Limb (tissue), 2 donors: ENCODE results near the gene FAM83F.

Experiments
- DNase-seq, 2 donors: peaks; one replicate each; pipeline ENCODE4 v3.0.0-alpha.2; 2016; ENCODE audit errors: extremely low spot score in 2 of 2

Gene FAM83F

GRCh38 chr22:40033586-40034380 is 39.0 kb downstream of the FAM83F start:
- no peak for DNase-seq

DNA sequence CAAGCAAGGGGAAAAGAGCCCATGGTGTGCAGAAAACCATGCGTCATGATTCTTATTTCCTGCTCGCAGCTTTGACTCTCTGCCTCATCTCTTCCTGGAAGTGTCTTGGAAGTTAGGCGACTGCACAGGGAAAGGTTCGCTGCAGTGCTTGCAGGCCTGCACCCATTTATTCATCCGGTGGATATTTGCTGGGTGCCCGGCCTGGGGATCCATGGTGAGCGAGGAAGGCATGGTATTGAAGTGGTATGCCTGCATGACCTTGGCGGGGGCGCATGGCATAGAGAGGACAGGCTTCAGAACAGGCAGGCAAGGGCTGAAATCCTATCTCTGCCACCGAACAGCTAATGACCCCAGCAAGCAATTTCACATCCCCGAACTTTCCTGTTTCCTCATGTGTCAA is 40.6 kb downstream of the FAM83F start:
- no peak for DNase-seq

GRCh38 chr22:40036126-40036525 is 41.4 kb downstream of the FAM83F start:
- DNase-seq = no peak

DNA sequence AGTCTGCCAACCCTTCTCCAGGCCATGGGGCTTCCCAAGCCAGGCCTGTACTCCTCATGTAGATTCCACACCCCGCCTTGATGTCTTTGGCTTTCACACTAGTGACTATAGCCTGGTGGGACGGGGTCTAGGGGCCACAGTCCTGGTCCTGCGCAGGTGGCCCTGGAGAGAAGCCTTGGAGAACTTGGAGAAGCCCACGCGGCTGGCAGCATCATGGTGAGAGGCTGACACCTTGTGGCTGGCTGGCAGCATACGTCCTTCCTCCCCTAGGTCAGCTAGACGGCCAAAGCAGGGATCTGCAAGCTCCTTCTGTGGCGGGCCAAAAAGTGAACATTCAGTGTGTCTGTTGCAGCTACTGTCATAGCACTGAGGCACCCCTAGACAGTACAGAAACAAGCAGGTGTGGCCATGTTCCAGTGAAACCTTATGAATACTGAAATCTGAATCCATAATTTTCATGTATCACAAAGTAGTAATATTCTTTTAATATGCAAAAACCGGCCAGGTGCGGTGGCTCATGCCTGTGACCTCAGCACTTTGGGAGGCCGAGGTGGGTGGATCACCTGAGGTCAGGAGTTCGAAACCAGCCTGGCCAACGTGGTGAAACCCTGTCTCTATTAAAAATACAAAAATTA is 42.0 kb downstream of the FAM83F start:
- peak; percentile 41 to 76 for DNase-seq

GRCh38 chr22:40037320-40037719 is 42.6 kb downstream of the FAM83F start:
- no peak for DNase-seq

- DNase-seq = peak in 1 of 2 donors; percentile 72
These were observed 44.8 kb downstream of the FAM83F start for GRCh38 chr22:40039482-40040115.

- peak; percentile 83 to 91 for DNase-seq
These were observed 46.2 kb downstream of the FAM83F start for GRCh38 chr22:40040927-40041326.

DNA sequence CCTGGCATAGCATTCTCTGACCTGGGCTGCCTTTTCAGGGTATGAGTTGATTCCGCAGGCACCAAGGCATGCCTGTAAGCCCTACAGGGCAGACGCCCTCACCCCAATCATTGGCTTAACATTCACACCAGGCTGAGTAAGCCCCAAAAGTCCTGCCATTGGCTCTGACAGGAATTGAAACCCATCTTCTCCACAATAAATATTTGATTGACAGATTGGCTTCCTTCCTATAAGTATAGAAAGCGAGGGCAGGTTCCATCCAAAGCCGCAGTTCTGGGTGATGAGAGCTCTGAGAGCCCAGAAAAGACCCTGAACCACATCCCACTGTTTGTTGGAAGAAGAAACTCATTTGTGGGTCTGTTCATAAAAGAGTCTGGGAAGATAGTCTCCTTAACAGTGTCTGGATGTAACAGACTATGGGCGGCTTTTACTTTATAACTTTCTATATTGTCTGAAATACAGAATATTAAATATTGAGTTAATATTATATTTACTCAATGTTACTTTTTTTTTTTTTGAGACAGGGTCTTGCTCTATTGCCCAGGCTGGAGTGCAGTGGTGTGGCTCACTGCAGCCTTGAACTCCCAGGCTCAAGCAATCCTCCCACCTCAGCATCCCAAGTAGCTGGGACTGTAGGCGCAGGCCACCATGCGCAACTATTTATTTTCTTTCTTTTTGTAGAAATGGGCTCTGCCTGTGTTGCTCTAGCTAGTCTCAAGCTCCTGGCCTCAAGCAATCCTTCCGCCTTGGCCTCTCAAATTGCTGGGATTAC is 46.8 kb downstream of the FAM83F start:
- no peak for DNase-seq

DNA sequence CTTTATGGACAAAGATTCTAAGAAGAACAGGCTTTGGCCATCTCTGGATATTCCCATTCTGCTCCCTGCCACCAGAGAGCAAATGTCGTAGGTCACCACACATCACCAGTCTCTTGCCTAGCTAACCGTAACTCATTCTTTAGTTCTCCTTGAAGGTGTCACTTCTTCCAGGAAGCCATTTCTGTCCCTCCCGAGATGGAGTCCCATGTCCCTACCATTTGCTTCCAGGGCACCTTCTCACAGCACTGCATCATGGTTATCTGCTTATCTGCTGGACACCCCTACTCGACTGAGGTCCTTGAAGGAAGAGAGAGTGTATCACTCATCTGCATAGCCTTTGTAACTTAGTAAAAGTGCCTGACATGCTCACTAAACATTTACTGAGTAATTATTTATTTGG is 47.6 kb downstream of the FAM83F start:
- DNase-seq = no peak

- DNase-seq = peak in 1 of 2 donors; percentile 21
These were observed 48.3 kb downstream of the FAM83F start for GRCh38 chr22:40043081-40043480.

GRCh38 chr22:40043793-40044101 is 49.0 kb downstream of the FAM83F start:
- DNase-seq = no peak

DNA sequence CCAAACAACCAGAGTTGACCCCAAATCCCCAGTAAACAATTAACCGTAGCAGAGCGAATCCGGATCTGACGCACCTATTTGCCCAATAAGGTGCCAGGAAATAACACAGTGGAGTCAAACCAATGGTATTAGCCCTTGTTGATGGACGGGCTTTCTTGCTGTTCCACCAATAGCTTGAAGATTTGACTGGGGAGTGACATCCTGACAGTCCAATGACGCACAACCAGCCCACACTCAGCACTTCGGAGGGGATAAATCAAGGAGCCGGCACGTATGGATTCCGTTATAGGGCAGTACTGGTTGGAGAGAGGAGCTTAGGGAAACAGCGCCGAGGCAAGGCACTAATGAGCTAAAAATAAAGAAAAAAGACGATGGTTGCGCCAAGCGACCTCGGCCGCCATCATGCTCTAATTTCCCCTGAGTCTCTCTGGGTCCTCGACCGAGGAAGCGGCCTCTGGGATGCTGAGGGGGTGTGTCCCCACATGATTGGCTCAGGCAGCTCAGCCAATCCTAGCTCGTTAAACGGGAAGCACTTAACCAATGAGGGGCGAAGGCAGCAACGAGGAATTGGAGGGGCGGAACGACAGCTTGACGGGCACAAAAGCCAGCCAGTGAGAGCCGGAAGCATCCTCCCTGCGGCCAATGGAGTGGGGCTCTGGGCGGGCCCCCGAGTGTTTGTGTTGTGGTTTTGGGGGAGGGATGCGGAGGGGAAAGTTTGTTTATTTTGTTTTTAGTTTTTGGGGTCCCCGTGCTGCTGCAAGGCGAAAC is 49.5 kb downstream of the FAM83F start:
- peak; percentile 99 for DNase-seq

GRCh38 chr22:40044870-40045834 is 50.4 kb downstream of the FAM83F start:
- DNase-seq = peak; percentile 33 to 82

- no peak for DNase-seq
These were observed 51.4 kb downstream of the FAM83F start for GRCh38 chr22:40046126-40046525.

DNA sequence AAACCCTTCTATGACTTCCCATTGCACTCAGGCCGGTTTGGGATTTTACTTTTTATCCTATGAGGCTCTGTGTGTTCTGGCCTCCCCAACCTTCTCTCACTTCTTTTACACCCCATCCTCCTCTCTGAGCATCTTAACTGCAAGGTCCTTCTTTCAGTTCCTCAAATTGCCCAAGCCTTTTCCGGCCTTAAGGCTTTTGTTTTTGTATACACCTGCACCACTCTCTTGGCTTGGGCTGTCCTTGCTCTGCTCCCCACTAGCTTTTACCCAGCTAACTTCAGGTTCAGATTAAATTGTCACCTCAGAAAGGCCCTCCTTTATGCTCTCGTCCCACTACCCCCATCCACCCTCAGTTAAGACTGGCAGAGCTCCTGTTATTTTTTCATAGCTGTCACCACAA is 55.5 kb downstream of the FAM83F start:
- DNase-seq = no peak

DNA sequence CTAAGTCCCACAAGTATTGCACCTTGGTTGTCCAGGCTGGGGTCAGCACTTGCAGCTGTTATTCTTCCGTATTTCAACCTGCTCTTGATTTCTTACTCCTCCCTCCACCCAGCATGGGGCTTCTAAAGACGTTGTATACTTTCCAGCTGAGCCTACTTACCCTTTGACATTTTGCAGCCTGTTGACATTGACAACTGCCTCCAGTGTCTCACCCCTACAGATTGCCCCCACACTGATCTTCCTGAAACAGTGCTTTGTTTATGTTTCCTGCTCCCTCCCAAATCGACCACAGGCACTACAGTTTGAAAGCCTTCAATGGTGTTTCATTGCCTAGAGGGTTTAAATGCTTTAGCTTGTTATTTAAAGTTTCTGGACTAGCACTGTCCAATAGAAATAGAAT is 56.6 kb downstream of the FAM83F start:
- no peak for DNase-seq

GRCh38 chr22:40053460-40053859 is 58.7 kb downstream of the FAM83F start:
- no peak for DNase-seq

DNA sequence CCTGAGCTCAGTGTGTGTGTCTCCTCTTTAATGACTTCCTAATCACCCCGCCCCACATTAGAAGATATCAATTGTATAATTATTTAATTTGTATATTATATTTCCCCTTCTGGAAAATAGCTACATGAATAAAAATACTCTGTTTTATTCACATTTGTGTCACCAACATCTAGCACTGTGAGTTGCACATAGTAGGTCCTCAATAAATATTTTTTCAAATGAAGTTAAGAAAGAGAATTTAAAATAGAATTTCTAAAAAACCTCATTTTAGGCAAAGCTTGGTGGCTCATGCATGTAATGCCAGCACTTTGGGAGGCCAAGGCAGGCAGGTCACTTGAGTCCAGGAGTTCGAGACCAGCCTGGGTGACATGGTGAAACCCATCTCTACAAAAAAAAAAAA is 59.7 kb downstream of the FAM83F start:
- DNase-seq = no peak

DNA sequence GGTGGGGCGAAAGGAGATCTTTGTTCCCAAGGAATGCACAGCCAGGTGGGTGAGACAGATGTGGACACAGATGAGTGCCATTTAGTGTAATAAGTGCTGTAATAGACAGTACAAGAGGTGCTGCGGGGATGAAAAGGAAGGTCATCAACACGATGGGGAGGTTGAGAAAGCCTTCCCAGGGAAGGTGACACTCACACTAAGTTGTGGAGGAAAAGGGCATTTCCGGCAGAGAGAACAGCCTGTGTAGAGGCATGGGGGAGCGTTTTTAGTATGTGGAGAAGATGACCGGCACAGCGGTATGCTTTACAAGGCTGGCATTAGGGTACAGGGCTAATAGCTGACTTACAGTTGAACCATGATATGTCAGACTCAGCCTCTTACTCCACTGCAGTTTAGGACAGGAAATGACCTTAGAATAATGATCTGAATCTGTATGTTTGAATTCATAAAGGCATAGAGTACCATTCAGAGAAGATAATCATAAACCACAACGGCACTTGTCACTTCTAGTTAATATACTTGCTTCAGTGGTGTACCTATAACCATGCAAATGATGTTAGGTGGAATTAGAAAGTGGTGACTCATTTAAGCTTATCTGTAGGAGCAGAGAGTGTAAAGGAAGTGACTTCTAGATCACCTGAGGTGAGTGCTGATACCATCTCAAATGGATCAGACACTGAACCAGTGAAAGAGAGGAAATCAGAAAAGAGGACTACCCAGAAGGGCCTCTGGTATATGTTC is 60.6 kb downstream of the FAM83F start:
- no peak for DNase-seq
